ENCODE results near the gene AKAP10. TPM values are rescaled to one million over a fixed set of nuclear protein-coding genes. Genes with fewer than 3 reads are reported as not detected.

The AKAP10 gene
- total RNA-seq, 1 experiment from 2014 or later = 52.7 TPM

DNA sequence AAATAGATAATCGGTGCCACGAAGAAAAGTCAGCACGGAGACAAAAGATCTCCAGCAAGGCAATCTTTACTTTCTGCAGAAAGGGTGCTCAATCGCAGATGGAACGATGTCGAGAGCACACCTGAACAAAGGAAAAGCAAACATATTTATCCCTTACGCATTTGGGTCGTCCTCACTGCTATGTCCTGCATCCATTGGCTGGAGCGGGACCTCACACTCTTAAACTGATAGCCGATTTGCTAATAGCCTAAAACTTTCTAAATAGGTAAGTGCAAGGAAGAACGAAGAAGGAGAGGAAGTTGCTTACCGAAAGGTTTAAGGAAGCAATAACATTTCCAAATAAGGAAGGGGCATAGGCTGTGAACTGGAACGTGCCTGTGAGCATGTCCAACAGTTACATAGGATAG, 1.2 kb upstream of the AKAP10 start:
- Histone ChIP-seq H4K20me1 (ENCODE audit: insufficient read depth) (peaks cover 16% of the 10 kb centered on the region; the same call in 1 of the 2 replicates), H3K9me2 (ENCODE audit: insufficient read depth) (no peaks in the 10 kb centered on the region), H3K27ac (no peak overlapping the region), H3K4me2 (no peak overlapping the region), H3K36me3 (ENCODE audit: low read depth) (peaks cover 13% of the 10 kb centered on the region), H3F3A (ENCODE audit: insufficient read depth, low read depth) (no peaks in the 10 kb centered on the region), H3K4me1 (replicated peaks; ENCODE audit: insufficient read depth) (peaks cover 18% of the 10 kb centered on the region), H3K9me3 (ENCODE audit: insufficient read depth, low read depth) (no peaks in the 10 kb centered on the region), H3K4me3 (no peak overlapping the region), H3K27me3 (ENCODE audit: insufficient read depth, low read depth) (no peaks in the 10 kb centered on the region), H3K79me2 (ENCODE audit: low read depth) (peaks cover 46% of the 10 kb centered on the region), H2AFZ (no peak overlapping the region)
- POLR2A ChIA-PET (ENCODE audit: unreplicated experiment) = no interaction called here
- intact Hi-C loops (cut with micrococcal nuclease; ENCODE audit: unreplicated experiment) = no loop called here
- DNase-seq = no peak
- TF ChIP-seq CTCF (conservative IDR thresholded peaks at IDR 0.05) = no peak
- no peak for TF ChIP-seq EZH2 (IDR thresholded peaks at IDR 0.05; ENCODE audit: low read depth)
- CTCF ChIA-PET = interaction anchor here (0.7 kb wide), 1 partner anchor 10 kb away, joined by 7 read pairs; no protein-coding TSS in a partner anchor
- BruUV-seq (replicated peaks) = no TSS peak

- POLR2A ChIA-PET (ENCODE audit: unreplicated experiment) = interaction anchor here (0.6 kb wide), 1 partner anchor 249 kb away, joined by 8 read pairs; no protein-coding TSS in a partner anchor
- intact Hi-C loops (cut with micrococcal nuclease; ENCODE audit: unreplicated experiment) = no loop called here
- H3K79me2 ChIP-seq (ENCODE audit: low read depth) = peaks cover 51% of the 10 kb centered on the region
Measured at GRCh38 chr17:19978209-19978802, 678 bp upstream of the AKAP10 start.

DNA sequence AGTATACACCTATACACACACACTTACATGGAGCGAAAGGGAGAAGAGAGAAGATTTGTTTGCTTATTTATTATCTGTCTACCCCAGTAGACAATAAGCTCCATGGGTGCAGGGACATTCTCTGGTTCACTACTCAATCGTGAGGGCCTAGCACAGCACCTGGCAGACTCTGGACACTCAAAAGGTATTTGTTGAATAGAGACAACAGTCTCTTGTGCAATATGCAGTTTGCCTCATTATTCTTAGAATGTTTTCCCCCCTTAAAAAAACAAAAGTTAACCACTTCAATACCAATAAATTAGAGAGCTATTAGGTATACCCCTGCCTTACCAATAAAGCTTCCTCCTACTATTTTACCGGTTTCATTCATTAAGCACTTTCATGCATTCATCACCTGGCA, 2.0 kb downstream of the AKAP10 start:
- TF ChIP-seq EZH2 (IDR thresholded peaks at IDR 0.05; ENCODE audit: low read depth) = no peak
- TF ChIP-seq CTCF (conservative IDR thresholded peaks at IDR 0.05) = no peak
- H3K9me3 ChIP-seq (ENCODE audit: insufficient read depth, low read depth) = no peaks in the 10 kb centered on the region
- peaks cover 18% of the 10 kb centered on the region for H3K4me1 ChIP-seq (replicated peaks; ENCODE audit: insufficient read depth)
- no peak overlapping the region for H2AFZ ChIP-seq
- intact Hi-C loops (cut with micrococcal nuclease; ENCODE audit: unreplicated experiment) = no loop called here
- no peaks in the 10 kb centered on the region for H3K9me2 ChIP-seq (ENCODE audit: insufficient read depth)
- no TSS peak for BruUV-seq (replicated peaks)
- ChIA-PET POLR2A (ENCODE audit: unreplicated experiment) (interaction anchor here (0.6 kb wide), 1 partner anchor 136 kb away, joined by 3 read pairs; no protein-coding TSS in a partner anchor), CTCF (no interaction called here)
- H3K27ac ChIP-seq = no peak overlapping the region
- H3F3A ChIP-seq (ENCODE audit: insufficient read depth, low read depth) = no peaks in the 10 kb centered on the region
- H3K36me3 ChIP-seq (ENCODE audit: low read depth) = peaks cover 13% of the 10 kb centered on the region
- H3K4me3 ChIP-seq = peak overlapping the region; percentile 13; the same call in 1 of the 2 replicates
- no peaks in the 10 kb centered on the region for H3K27me3 ChIP-seq (ENCODE audit: insufficient read depth, low read depth)
- peaks cover 77% of the 10 kb centered on the region for H3K79me2 ChIP-seq (ENCODE audit: low read depth)
- no peak for DNase-seq
- peaks cover 42% of the 10 kb centered on the region for H4K20me1 ChIP-seq (ENCODE audit: insufficient read depth)
- H3K4me2 ChIP-seq = peak overlapping the region; percentile 97

More at GRCh38 chr17:19978209-19978802, 678 bp upstream of the AKAP10 start:
- H3K9me3 ChIP-seq (ENCODE audit: insufficient read depth, low read depth) = no peaks in the 10 kb centered on the region
- no peak overlapping the region for H3K27ac ChIP-seq
- peak overlapping the region; percentile 84 for H3K4me3 ChIP-seq
- peaks cover 19% of the 10 kb centered on the region; the same call in 1 of the 2 replicates for H4K20me1 ChIP-seq (ENCODE audit: insufficient read depth)
- peak overlapping the region; percentile 97 for H3K4me2 ChIP-seq
- no peaks in the 10 kb centered on the region for H3K27me3 ChIP-seq (ENCODE audit: insufficient read depth, low read depth)
- BruUV-seq (replicated peaks) = TSS peak; percentile 78
- CTCF ChIA-PET = interaction anchor here (0.6 kb wide), 1 partner anchor 620 kb away, joined by 3 read pairs; no protein-coding TSS in a partner anchor
- H3F3A ChIP-seq (ENCODE audit: insufficient read depth, low read depth) = no peaks in the 10 kb centered on the region
- peaks cover 18% of the 10 kb centered on the region for H3K4me1 ChIP-seq (replicated peaks; ENCODE audit: insufficient read depth)
- peak overlapping the region; percentile 93 for H2AFZ ChIP-seq
- TF ChIP-seq CTCF (conservative IDR thresholded peaks at IDR 0.05) (no peak), EZH2 (IDR thresholded peaks at IDR 0.05; ENCODE audit: low read depth) (no peak)
- no peak for DNase-seq
- no peaks in the 10 kb centered on the region for H3K9me2 ChIP-seq (ENCODE audit: insufficient read depth)
- peaks cover 13% of the 10 kb centered on the region for H3K36me3 ChIP-seq (ENCODE audit: low read depth)
